OCI-LY3 (cell line): Measurements from ENCODE around the gene ABCC8.

Experiments used
- EZH2phosphoT487 ChIP-seq: fragments of 200-600 bp; shearing (Covaris generic); IDR thresholded peaks from 2 replicates; pipeline ENCODE4 v1.6.1; 2018; ENCODE audit warnings: antibody characterized with exemption, mixed run types, low read depth
- TF ChIP-seq, protein P1 (sequence below): fragments of 200-600, 300-600 bp; sonication (generic); IDR thresholded peaks from 2 replicates; pipeline ENCODE4 v1.5.1; 2014; ENCODE audit warnings: antibody characterized with exemption, low read length, low read depth

DNA sequence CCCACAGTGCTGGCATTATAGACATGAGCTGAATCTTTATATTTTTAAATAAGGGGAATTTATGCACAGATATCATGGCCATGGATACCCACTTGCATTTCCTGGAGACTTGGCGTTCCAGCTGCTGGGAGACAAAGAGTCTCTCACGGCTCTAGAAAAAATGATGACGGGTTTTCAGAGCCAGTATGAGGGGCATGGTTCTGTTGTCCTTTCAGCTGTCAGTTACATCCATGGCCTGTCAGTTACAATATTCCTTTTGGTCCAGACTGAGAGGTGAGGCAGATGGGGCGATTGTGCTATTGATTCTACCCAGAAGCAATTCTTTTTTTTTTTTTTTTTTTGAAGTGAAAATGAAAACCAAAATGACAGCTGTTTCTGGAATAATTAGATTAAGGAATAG, 37.8 kb upstream of the ABCC8 start:
- TF ChIP-seq EZH2phosphoT487, result no peak
- TF ChIP-seq, protein P1, sequence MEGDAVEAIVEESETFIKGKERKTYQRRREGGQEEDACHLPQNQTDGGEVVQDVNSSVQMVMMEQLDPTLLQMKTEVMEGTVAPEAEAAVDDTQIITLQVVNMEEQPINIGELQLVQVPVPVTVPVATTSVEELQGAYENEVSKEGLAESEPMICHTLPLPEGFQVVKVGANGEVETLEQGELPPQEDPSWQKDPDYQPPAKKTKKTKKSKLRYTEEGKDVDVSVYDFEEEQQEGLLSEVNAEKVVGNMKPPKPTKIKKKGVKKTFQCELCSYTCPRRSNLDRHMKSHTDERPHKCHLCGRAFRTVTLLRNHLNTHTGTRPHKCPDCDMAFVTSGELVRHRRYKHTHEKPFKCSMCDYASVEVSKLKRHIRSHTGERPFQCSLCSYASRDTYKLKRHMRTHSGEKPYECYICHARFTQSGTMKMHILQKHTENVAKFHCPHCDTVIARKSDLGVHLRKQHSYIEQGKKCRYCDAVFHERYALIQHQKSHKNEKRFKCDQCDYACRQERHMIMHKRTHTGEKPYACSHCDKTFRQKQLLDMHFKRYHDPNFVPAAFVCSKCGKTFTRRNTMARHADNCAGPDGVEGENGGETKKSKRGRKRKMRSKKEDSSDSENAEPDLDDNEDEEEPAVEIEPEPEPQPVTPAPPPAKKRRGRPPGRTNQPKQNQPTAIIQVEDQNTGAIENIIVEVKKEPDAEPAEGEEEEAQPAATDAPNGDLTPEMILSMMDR, result no peak
